ENCODE data around the gene TBC1D10A. TPM values are rescaled to one million over a fixed set of nuclear protein-coding genes. Genes with fewer than 3 reads are reported as not detected.

Gene TBC1D10A
- total and polyA plus RNA-seq, 2 donors (not counting 1 experiment from before 2014, with no cell fraction given): 10.8 to 11.7 TPM

- no peaks in the 10 kb centered on the region for H3K79me2 ChIP-seq (ENCODE audit: control insufficient read depth, insufficient read depth, low read length)
- H3K27ac ChIP-seq (ENCODE audit: insufficient read depth, low read length): no peak overlapping the region
- no peaks in the 10 kb centered on the region for H3K9me3 ChIP-seq (ENCODE audit: control insufficient read depth, insufficient read depth, low read depth, low read length)
- DNase-seq (ENCODE audit: low read depth in 2 of 2): no peak
- no peak overlapping the region for H3K4me3 ChIP-seq (replicated peaks in 1 of 4; ENCODE audit: control extremely low read depth in 1 of 4, insufficient read depth in 1 of 4, low read depth in 3 of 4, low read length in 4 of 4)
- no peak overlapping the region for H3K9ac ChIP-seq (ENCODE audit: insufficient read depth, low read length)
- H3K36me3 ChIP-seq (ENCODE audit: control insufficient read depth, insufficient read depth, low read length): no peaks in the 10 kb centered on the region
- H3K4me2 ChIP-seq (ENCODE audit: extremely low read depth, insufficient read depth, low read length): no peak overlapping the region
- no peaks in the 10 kb centered on the region for H3K4me1 ChIP-seq (ENCODE audit: control insufficient read depth, extremely low read depth, insufficient read depth, low read length)
- H2AFZ ChIP-seq (ENCODE audit: low read length): no peak overlapping the region
- H4K20me1 ChIP-seq (ENCODE audit: control insufficient read depth, extremely low read depth, insufficient read depth, low read length): no peaks in the 10 kb centered on the region
- TF ChIP-seq EZH2 (IDR thresholded peaks at IDR 0.05; ENCODE audit: low read length, missing control alignments) (no peak), CTCF (conservative IDR thresholded peaks at IDR 0.05 in 1 of 2, IDR thresholded peaks at IDR 0.05 in 1 of 2; ENCODE audit: low read depth in 1 of 2, low read length in 2 of 2) (no peak)
- no peaks in the 10 kb centered on the region for H3K27me3 ChIP-seq (ENCODE audit: control insufficient read depth, insufficient read depth, low read length)
Measured at GRCh38 chr22:30370641-30371230, 44.0 kb upstream of the TBC1D10A start.

GRCh38 chr22:30368420-30368819 lies 41.7 kb upstream of the TBC1D10A start:
- no peaks in the 10 kb centered on the region for H3K4me1 ChIP-seq (ENCODE audit: control insufficient read depth, extremely low read depth, insufficient read depth, low read length)
- H3K9me3 ChIP-seq (ENCODE audit: control insufficient read depth, insufficient read depth, low read depth, low read length): no peaks in the 10 kb centered on the region
- H2AFZ ChIP-seq (ENCODE audit: low read length): no peak overlapping the region
- H4K20me1 ChIP-seq (ENCODE audit: control insufficient read depth, extremely low read depth, insufficient read depth, low read length): no peaks in the 10 kb centered on the region
- no peaks in the 10 kb centered on the region for H3K79me2 ChIP-seq (ENCODE audit: control insufficient read depth, insufficient read depth, low read length)
- H3K4me3 ChIP-seq (replicated peaks in 1 of 4; ENCODE audit: control extremely low read depth in 1 of 4, insufficient read depth in 1 of 4, low read depth in 3 of 4, low read length in 4 of 4): no peak overlapping the region
- H3K27me3 ChIP-seq (ENCODE audit: control insufficient read depth, insufficient read depth, low read length): no peaks in the 10 kb centered on the region
- DNase-seq (ENCODE audit: low read depth in 2 of 2): no peak
- no peak overlapping the region for H3K9ac ChIP-seq (ENCODE audit: insufficient read depth, low read length)
- no peak for TF ChIP-seq CTCF (conservative IDR thresholded peaks at IDR 0.05 in 1 of 2, IDR thresholded peaks at IDR 0.05 in 1 of 2; ENCODE audit: low read depth in 1 of 2, low read length in 2 of 2)
- TF ChIP-seq EZH2 (IDR thresholded peaks at IDR 0.05; ENCODE audit: low read length, missing control alignments): no peak
- no peak overlapping the region for H3K4me2 ChIP-seq (ENCODE audit: extremely low read depth, insufficient read depth, low read length)
- no peaks in the 10 kb centered on the region for H3K36me3 ChIP-seq (ENCODE audit: control insufficient read depth, insufficient read depth, low read length)
- H3K27ac ChIP-seq (ENCODE audit: insufficient read depth, low read length): no peak overlapping the region

- Histone ChIP-seq H3K9ac (ENCODE audit: insufficient read depth, low read length) (no peak overlapping the region), H3K4me1 (ENCODE audit: control insufficient read depth, extremely low read depth, insufficient read depth, low read length) (no peaks in the 10 kb centered on the region), H3K4me3 (replicated peaks in 1 of 4; ENCODE audit: control extremely low read depth in 1 of 4, insufficient read depth in 1 of 4, low read depth in 3 of 4, low read length in 4 of 4) (no peak overlapping the region), H3K27me3 (ENCODE audit: control insufficient read depth, insufficient read depth, low read length) (no peaks in the 10 kb centered on the region), H3K9me3 (ENCODE audit: control insufficient read depth, insufficient read depth, low read depth, low read length) (no peaks in the 10 kb centered on the region), H3K4me2 (ENCODE audit: extremely low read depth, insufficient read depth, low read length) (no peak overlapping the region), H4K20me1 (ENCODE audit: control insufficient read depth, extremely low read depth, insufficient read depth, low read length) (no peaks in the 10 kb centered on the region), H2AFZ (ENCODE audit: low read length) (no peak overlapping the region), H3K79me2 (ENCODE audit: control insufficient read depth, insufficient read depth, low read length) (no peaks in the 10 kb centered on the region), H3K27ac (ENCODE audit: insufficient read depth, low read length) (no peak overlapping the region), H3K36me3 (ENCODE audit: control insufficient read depth, insufficient read depth, low read length) (no peaks in the 10 kb centered on the region)
- TF ChIP-seq CTCF (conservative IDR thresholded peaks at IDR 0.05 in 1 of 2, IDR thresholded peaks at IDR 0.05 in 1 of 2; ENCODE audit: low read depth in 1 of 2, low read length in 2 of 2) (no peak), EZH2 (IDR thresholded peaks at IDR 0.05; ENCODE audit: low read length, missing control alignments) (no peak)
- no peak for DNase-seq (ENCODE audit: low read depth in 2 of 2)
Measured at GRCh38 chr22:30365891-30366290, 39.1 kb upstream of the TBC1D10A start.
